NCI-H1694 treated with DMSO at 0.1 percent for 48 hours (cell line): ENCODE data around the gene TGFB2.
"Not testable (repeated sequence)": the region's sequence is repeated elsewhere in the genome, so short reads cannot be mapped to it uniquely, and the experiment has no call there.

Experiments used
- DNase-seq: peaks from one replicate; lab custom pipeline; 2025; lab: John Stamatoyannopoulos, UW

Gene TGFB2

DNA sequence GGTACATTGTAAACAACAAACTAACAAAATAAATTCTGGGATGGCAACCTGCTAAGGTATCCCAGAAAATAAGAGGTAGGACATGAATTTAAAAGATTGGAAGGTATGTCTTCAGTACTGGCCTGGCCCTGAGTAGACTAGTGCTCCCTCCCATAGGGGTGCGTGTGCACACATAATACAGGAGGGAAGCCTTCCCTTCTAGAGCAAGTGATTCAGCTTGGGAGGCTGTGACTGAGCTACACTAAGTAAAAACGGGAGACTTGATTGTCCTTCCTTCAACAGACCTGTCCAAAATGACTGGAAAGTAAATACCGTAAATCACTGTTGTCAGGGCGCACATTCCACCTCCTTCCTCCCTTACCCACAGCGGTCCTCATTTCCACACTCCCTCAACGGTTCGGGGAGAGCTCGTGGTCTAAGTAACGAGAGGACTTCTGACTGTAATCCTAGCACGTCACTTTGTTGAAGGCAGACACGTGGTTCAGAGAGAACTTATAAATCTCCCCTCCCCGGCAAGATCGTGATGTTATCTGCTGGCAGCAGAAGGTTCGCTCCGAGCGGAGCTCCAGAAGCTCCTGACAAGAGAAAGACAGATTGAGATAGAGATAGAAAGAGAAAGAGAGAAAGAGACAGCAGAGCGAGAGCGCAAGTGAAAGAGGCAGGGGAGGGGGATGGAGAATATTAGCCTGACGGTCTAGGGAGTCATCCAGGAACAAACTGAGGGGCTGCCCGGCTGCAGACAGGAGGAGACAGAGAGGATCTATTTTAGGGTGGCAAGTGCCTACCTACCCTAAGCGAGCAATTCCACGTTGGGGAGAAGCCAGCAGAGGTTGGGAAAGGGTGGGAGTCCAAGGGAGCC, at the start of gene TGFB2:
Gene TGFB2, plus strand, starts transcription at position 523 of the 859 bp plus-strand sequence. CDS start 1,366 bp downstream, outside the sequence.
- DNase-seq: no peak

DNA sequence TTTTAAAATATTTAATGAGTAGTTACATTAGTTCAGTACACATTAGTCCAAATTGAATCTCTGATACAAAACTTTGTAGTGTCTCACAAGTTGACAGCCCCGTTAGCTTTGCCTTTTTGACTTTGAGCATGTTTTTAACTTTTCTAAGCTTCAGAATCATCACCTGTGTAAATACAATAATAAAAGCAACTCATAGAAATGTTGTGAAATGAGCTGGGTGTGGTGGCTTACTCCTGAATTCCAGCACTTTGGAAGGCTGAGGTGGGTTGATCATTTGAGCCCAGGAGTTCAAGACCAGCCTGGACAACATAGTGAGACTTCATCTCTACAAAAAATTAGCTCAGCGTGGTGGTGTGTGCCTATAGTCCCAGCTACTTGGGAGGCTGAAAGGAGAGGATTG, 49.0 kb upstream of the TGFB2 start:
- no peak for DNase-seq

DNA sequence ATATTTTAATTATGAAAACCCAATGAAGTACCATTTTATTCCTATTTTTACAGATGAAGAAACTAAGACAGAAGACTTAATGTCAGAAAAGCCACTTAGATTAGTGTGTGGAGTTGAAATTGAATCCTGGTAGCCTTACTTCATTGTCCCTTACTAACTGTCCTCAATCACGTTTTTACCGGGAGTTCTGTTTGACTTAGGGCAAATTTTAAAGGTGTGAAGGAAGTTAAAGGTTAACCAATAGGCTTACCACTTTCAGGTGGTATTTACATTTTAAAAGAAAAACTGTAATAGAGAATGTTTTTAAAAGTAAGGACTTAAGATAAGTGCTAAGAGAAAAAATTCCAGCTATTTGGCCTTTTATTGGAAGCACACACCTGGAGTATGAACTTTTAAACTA, 47.7 kb upstream of the TGFB2 start:
- no peak for DNase-seq

DNA sequence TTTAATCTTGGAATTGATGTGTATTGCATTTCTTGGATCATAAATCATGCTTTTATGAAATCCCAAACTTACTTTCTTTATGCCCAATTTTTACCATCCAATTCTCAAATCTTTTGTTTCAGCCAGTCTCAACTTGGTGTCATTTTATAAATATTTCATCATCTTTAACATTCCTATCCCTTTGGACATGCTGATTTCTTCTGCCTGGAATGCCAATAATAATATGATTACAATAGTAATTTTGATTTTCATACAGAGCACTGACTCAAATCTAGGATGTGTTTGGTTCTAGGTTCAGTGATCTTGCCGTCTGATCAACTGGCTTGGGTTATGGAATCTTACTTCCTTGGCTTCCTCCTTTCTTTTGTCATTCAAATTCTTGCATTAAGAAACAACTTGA, 47.3 kb upstream of the TGFB2 start:
- no peak for DNase-seq

DNA sequence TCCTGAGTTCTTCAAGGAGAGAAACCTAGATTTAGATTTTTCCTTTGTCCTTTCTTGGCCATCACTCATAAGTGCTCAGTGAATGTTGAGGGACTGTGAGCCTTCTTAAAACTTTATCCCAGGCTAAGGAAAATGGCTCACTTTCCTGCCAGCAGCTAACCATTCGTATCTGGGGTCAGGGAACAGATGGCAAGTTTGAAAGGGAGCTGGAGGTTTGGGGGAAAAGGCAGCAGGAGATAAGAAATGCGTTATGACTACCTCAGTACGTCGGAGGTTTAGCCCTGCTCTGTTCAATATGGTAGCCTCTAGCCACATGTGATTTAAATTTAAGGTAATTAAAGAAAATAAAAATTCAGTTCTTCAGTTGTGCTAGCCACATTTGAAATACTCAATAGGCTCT, 46.7 kb upstream of the TGFB2 start:
- no peak for DNase-seq

DNA sequence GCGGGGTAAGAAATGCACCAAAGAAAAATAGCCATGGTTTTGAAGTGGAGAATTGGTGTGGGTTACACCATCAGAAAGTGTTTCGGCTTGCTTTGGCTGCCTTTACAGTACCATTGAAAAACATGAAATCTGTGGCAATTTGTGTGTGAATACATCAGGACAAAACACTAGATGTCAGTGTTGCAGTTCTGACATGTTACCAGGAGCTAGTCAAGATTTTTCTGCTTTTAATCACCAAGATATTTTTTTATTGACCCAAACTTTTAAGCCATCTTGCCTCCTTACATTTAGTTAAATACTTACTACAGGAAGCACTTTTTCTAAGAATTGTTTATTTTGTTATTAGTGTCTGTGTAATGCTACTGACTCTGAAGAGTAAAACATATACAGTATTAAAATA, 45.7 kb upstream of the TGFB2 start:
- peak; percentile 18 for DNase-seq

DNA sequence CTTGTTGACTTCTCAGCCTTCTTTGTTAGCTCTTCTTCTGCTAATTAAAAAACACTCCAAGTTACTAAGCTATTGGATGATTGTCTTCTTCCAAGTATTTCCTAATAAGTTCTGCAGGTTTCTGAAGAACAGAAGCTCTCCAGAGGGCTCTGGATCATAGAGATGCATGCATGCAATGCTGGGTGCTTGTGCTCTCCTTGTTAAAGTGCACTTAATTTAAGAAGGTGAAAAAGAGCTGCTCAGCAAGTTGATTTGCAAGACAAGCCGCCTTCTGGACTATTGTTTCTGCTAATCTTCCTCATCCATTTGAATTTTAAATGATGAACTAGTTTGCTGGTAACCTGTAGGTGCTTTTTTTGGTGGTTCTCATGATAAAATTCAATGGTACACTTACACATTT, 43.9 kb upstream of the TGFB2 start:
- no peak for DNase-seq

DNA sequence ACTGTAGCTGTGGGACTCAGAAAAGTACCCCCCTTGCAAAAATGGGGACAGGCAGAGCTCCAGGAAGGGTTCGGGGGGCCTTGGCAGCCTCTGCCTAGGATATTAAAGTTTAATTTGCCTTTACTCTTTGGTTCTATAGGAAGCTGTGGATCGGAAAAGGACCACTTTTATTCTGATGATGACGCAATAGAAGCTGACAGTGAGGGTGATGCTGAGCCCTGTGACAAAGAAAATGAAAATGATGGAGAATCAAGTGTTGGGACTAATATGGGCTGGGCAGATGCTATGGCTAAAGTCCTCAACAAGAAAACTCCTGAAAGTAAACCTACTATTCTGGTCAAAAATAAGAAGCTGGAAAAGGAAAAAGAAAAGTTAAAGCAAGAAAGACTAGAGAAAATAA, 43.0 kb upstream of the TGFB2 start:
- DNase-seq: no peak

DNA sequence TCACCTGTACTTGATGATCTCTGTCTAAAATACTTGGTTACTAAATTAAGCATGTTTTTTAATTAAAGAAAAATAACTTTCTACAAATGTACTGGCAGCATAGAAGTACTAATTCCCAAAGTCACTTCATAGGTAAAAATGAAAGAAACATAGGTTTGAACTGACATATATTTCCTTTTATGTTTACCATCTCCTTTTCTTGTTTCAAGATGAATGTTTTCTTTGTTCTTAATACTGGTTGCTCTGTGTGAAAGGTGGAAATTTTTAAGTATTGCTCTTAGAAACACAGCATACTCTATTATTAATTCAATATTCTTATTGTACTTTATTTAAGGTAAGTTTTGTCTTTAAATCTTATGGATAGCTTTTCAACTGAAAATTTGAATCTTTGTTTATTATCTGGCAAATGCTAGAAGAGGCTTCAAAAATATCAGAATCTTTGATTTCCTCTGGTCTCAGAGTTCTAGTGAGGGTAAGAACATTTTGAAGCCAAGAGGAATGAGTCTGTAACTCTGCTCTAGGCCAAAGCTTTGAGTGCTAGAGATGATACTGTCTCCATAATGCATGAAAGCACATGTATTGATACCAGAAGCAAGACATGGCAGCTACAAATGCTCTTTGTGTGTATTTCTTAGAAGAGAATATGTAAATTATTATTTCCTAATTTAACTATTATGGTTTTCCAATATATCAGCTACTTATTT, 41.8 kb upstream of the TGFB2 start:
- DNase-seq: no peak

DNA sequence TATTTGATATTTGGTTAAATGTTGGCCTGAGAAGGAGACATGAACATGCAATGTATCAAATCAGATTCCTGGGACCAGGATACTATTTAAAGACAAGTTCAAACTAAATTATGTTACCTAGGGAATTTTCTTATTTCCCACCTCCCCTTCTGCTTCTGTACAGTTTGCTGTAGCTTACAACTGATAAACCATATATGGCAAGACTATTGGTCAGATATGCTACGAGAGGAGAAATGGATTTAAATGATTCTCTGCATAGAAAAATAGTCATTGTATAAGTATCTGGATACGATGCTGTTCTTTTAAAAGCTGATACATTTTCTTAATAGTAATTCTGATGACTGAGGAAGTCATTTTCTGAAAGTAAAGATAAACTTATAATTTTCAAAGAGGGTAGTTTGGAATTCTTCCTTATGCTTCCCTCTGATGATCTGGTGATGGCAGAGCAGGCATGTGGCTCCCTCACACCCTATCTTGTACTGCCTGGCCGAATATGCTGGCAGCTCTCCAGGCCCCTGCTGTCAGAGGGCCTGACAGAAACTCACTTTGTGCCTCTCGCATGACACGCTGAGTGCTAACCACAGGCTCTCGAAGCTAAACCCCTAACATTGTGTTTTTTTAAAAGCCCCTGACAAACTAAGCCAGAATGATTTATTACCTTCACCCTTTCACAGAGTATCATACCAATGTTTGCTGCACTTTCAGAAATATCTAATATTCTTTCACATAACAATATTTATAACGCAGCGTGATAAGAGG, 40.7 kb upstream of the TGFB2 start:
- DNase-seq: peak; percentile 4

DNA sequence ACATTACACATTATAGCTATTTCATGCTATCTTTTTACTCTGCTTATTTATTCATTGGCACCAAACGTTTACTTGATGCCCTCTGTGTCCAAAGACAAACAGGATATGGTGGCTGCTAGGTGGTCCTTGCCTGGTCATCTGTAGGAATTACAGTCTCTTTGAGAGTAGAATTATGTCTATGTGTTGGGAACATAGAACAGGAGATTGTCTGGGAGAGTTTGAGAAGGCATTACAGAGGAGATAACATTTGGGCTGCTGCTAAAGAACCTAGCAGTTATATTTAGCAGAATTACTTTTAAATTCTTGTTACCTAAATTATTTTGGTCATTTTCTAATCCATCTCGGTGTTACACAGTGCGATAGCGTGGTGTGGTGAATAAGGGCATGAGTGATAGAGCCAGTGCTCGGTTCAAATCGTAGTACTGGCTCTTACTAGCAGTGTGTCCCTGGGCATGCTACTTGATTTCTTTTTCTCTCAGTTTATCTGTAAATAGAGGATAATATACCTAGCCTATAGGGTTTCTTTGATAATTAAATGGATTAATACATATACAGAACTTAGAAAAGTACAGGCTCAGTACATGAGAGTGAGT, 39.6 kb upstream of the TGFB2 start:
- DNase-seq: no peak

DNA sequence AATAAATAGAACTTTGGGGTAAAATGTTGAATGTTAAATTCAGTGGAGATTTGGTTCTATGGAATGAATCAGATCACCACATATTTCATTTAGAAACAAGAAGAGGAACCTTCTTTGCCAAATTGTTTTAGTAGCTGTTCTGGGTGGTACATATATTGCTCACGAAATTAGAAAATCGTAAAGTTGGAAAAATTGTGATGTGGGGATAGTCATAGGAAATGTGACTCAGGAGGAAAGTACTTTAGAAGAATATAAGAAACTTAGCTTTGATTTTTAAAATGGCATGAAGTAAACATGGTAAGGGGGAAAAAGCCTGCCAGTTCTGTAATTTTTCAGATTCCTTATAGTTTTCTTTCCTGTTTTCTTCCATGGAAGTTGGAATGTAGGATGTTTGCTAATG, 32.6 kb upstream of the TGFB2 start:
- no peak for DNase-seq

DNA sequence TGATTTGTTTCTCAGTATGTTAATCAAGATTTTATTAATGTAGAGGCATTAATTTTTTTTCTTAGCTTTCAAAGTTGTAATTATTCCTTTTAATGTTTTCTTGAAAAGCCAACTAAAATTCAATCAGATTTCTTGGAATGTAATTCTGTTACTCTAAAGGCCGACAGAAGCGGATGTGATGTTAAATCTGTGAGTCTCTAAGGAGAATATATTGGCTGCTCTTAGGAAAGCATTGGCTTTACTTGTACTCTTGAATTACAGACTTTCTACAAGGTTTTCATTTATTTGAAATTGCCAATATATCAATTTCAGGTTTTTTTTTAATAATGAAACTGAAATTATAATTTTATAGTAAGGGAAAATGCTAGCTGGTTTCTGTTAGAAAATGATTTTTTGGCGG, 30.8 kb upstream of the TGFB2 start:
- no peak for DNase-seq

DNA sequence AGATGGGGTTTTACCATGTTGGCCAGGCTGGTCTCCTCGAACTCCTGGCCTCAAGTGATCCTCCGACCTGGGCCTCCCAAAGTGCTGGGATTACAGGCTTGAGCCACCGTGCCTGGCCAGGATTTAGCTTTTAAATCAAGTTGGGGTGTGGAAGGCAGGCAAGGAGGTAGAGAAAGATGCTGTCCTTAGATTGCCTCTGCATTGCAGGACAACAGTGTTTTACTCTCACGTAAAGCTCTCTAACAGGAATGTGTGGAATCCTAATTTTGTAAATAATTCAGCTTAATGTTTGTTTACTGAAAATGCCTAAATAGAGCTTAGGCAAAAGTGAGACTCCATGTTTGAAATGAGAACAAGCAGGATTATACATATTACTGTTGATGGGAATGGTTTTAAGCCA, 29.5 kb upstream of the TGFB2 start:
- DNase-seq: no peak

DNA sequence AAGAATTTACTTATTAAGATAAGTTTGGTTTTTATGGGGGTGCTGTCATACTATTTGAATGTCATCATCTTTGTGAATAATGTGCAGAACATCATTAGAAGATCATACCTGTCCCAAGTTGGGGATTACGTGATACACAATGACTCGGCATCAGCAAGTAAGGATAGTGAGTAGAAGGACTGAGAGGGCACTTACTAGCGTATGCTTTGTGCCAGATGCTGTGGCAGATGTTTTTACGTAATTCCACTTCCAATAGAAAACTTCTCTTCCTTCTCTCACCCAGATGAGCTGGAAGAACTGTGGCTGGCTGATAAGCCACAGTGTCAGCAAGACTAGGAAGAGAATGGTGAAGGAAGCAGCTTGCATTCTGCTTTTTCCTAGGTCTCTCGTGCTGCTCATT, 28.1 kb upstream of the TGFB2 start:
- no peak for DNase-seq

DNA sequence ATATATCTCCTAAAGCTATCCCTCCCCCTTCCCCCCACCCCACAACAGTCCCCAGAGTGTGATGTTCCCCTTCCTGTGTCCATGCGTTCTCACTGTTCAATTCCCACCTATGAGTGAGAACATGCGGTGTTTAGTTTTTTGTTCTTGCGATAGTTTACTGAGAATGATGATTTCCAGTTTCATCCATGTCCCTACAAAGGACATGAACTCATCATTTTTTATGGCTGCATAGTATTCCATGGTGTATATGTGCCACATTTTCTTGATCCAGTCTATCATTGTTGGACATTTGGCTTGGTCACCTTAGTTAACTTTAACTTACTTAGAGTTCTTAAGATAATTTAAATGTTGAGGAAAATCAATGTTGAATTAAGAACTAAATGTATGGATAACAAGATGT, 25.0 kb upstream of the TGFB2 start:
- not testable (repeated sequence) for DNase-seq

DNA sequence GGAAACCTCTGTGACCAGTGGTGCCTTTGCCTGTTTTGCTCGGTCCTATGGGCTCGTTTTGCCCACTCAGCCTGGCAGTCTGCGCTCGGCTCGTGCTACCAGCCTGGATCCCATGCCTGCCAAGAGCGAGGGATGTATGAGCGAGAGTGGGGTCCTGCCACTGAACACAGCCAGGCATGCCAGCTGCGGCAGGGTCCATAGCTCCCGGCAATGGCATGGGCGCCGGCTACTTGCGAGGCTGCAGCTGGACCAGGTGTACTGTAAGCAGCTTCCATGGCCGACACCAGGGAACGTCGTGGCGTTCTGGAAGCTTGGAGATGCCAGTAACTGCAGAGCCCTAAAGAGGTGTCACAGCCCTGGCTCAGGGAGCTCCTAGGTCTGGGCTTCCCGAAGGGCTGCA, 22.4 kb upstream of the TGFB2 start:
- DNase-seq: no peak

DNA sequence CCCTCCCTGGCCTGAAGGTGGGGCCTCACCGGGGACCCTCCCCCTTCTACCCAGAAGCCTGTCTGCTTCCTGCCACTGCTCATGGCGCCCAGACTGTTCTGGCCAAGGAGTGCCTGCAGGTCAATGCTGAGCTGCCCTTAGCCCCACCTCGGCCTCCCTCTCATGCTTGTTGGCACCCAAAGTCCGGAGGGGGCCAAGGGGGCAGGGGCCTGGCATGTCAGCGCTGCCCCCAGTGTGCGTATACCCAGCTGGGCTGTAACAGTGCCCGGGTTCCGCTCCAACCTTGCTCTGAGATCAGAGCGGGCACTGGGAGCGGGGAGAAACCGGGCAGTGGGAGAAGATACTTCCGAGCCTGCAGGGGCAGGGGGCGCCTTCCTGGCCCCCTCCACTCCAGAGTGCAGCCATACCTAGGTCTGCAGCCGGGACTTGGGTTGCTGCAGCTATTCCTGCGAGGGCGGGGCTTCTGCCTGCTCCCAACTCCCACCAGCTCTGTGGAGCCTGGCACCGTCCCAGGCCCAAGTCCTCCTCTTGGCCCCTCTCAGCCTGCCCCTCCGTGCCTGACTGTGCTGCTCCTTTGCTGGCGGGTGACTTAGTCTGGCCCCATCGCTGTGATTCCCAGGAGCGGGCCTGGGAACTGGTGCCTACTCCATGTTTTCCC, 21.4 kb upstream of the TGFB2 start:
- DNase-seq: no peak

DNA sequence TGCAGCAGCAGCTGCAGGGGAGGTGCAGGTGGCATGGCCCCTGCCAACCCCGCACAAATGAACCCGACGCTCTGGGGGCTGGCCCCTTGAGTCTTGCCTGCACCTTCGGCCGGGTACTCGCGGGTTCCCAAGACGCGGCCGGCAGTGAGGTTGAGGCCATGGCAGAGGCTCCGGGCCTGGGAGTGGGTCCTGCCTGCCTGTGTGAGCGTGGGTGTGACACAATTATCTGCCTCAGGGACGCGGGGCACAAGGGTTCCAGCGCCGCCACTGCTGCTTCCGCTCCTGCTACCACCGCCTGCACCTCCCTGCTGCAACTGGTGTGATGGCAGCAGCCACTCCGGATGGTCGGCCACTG, 20.9 kb upstream of the TGFB2 start:
- no peak for DNase-seq

DNA sequence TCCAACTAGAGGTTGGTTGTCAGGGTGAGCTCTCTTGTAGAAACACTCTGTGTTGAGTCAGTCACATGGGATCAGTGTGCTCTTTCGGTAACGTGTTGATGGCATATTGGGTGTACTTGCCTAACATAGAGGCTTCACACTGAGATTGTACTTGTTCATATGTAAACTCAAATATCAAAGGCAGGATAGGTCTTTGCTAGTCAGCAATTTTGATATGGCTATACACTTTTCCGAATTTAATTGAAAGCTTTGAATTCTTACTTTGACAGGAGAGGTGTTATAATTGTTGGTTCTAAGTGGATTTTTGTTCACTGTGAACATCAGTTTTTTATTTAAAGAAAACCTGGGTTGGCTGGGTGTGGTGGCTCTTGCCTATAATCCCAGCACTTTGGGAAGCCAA, 16.4 kb upstream of the TGFB2 start:
- no peak for DNase-seq

DNA sequence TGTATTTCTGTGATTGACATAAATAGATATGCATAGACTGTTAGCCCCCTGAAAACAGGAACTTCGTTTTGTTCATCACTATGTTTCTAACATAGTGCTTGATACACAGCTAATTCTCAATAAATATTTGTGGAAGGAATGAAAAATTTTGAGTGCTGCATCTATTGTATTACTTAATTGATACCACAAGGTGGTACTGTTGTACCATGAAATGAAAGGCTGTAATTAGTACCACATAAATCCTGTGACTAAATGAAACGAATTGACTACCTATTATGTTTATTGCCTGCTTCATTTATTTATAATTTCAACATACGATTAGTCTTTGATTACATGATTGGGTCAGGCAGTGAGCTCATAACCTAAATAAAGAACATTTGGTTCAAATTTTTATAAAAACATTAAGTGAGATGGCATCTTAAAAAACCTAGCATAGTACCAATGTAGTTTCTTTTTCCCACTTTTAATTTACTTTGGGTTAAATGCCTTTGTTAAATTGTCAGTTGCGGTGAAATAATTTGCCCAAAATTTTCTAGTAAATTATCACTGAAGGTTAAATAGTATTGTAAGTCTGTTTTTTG, 15.0 kb upstream of the TGFB2 start:
- peak; percentile 67 for DNase-seq

DNA sequence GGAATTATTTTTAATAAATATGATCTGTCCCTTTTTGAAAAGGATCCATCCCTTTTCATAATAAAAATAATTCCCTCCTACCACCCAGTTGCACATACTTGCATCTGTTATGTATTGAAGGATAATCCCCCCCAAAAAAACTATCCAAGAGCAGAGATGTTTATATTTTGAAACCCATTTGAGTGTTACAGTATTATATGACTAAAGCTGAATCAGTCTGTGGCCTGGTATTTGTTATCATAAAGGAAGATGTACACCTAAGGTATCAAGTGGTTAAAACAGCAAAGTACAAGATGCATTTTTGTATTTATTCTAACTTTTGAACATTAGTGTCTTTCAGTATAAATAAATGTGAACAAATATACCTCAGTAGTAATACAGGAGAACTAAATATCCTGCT, 12.7 kb upstream of the TGFB2 start:
- no peak for DNase-seq
